ENCODE results near the gene CPZ.

DNA sequence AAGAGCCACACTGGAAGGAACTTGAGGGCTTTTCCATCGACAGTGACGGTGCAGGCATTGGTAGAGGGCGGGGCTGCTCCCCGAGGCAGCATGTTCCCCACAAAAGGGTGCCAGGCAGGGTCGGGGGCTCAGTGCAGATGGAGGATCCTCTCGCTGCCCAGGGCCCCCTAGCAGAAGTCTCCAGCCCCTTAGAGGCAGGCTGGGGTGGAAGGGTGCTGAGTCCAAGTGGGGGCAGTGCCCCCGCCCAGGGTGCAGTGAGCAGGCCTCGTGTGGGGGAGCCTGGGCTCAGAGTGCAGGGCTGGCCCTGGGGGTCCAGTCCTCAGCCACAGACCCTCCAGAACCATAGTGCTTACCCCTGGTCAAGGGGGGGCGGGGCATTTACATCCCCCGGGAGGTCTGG is 9.0 kb downstream of the CPZ start:
- TF ChIP-seq CTCF (IDR thresholded peaks at IDR 0.05) (no peak), POLR2A (IDR thresholded peaks at IDR 0.05; ENCODE audit: low read depth) (no peak)
